ENCODE data around the gene C16orf74. TPM values are rescaled to one million over a fixed set of nuclear protein-coding genes. Genes with fewer than 3 reads are reported as not detected.

C16orf74 gene
- total and polyA plus RNA-seq, 2 of the 8 experiments (the other 6 are each of a cell fraction or from before 2014, with no cell fraction given), result 7.3 to 9.3 TPM

DNA sequence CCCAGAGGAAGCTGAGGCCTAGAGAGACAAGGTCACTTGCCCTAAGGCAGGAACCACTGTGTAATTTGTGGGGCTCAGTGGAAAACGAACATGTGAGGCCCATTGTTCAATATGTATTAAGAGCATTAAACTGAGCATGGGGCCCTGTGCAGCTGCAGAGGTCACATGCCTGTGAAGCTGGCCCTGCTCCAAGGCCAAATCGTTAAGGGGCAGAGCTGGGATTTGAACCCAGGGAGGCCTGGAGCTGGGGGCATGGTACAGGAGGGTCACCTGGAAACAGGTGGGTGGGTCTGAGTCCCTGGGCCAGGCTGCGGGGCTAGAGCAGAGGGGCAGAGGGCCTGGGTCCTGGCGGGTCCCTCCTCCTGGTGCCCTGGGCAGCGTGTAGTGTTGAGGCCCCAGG lies 19.7 kb downstream of the C16orf74 start:
- H2BK20ac ChIP-seq (ENCODE audit: low read length), result no peak overlapping the region
- no peak overlapping the region for H3K9ac ChIP-seq (replicated peaks in 1 of 4; ENCODE audit: extremely low read depth in 1 of 4, low read depth in 3 of 4, low read length in 3 of 4)
- H3K79me1 ChIP-seq (ENCODE audit: low read depth, low read length), result no peaks in the 10 kb centered on the region
- TF ChIP-seq CHD1 (IDR thresholded peaks at IDR 0.05; ENCODE audit: low read depth, low read length), result no peak
- no peak for TF ChIP-seq ZNF274 (IDR thresholded peaks at IDR 0.05; ENCODE audit: borderline replicate concordance, extremely low read depth, low read length)
- H4K20me1 ChIP-seq (replicated peaks in 1 of 2; ENCODE audit: control insufficient read depth in 1 of 2, insufficient read depth in 2 of 2, low read length in 2 of 2), result peaks cover under 1 to 8% of the 10 kb centered on the region in 2 experiments
- CTCF ChIA-PET (ENCODE audit: partially characterized antibody), result interaction anchor here (0.6 to 2.4 kb wide), 5 partner anchors 10 to 115 kb away, joined by 3 to 5 read pairs (median 4); no protein-coding TSS in a partner anchor
- H3K18ac ChIP-seq (ENCODE audit: extremely low read depth, low read length), result no peak overlapping the region
- WGBS, 2 experiments (ENCODE audit: extremely low coverage in 1 of 2, insufficient coverage in 1 of 2, insufficient read length in 1 of 2, insufficient replicate concordance in 2 of 2, low coverage in 1 of 2, low lambda C conversion rate in 2 of 2, missing lambda C conversion rate in 1 of 2), result 91% methylated on average over 5 of the region's 5 CpGs; no CpG with 5 or more reads in 1 of the 2 experiments
- no peaks in the 10 kb centered on the region for H3K36me3 ChIP-seq (ENCODE audit: control insufficient read depth in 2 of 4, insufficient read depth in 4 of 4, low read length in 3 of 4)
- no peak overlapping the region for H2BK120ac ChIP-seq (replicated peaks; ENCODE audit: low read depth, low read length)
- H4K91ac ChIP-seq (replicated peaks; ENCODE audit: insufficient read length, low read length), result no peak overlapping the region
- no peak overlapping the region for H3K56ac ChIP-seq (replicated peaks; ENCODE audit: insufficient read length, low read depth, low read length)
- no peak overlapping the region; the same call in 1 of the 2 replicates for H4K8ac ChIP-seq (ENCODE audit: extremely low read depth, insufficient read depth, low read length)
- H3K4ac ChIP-seq (replicated peaks; ENCODE audit: insufficient read length, low read depth, low read length), result no peak overlapping the region
- no peak overlapping the region for H2BK5ac ChIP-seq (ENCODE audit: low read depth, low read length)
- no peak overlapping the region for H2BK12ac ChIP-seq (ENCODE audit: low read depth, low read length)
- no peak overlapping the region for H3K4me3 ChIP-seq (ENCODE audit: extremely low read depth in 1 of 4, insufficient read depth in 2 of 4, low read depth in 3 of 4, low read length in 4 of 4)
- H3K4me2 ChIP-seq (ENCODE audit: insufficient read depth in 1 of 2, low read depth in 2 of 2, low read length in 2 of 2), result no peak overlapping the region
- no peak overlapping the region for H2BK15ac ChIP-seq (ENCODE audit: low read length)
- no peaks in the 10 kb centered on the region for H3K9me3 ChIP-seq (ENCODE audit: insufficient read depth in 2 of 2, low read depth in 1 of 2, low read length in 1 of 2)
- no peak overlapping the region for H3K23ac ChIP-seq (ENCODE audit: insufficient read length)
- H2AK5ac ChIP-seq (ENCODE audit: low read depth, low read length), result no peak overlapping the region; the same call in 1 of the 2 replicates
- no peak for FAIRE-seq
- no peaks in the 10 kb centered on the region; a peak in 2 of 7 replicates for H3K27me3 ChIP-seq (replicated peaks in 1 of 4; ENCODE audit: control insufficient read depth in 3 of 4, extremely low read depth in 1 of 4, insufficient read depth in 3 of 4, low read length in 3 of 4)
- H2AFZ ChIP-seq (ENCODE audit: low read length), result no peak overlapping the region
- peaks cover 3% of the 10 kb centered on the region; the same call in 1 of the 2 replicates for H3K23me2 ChIP-seq (ENCODE audit: low read depth, low read length)
- H3K79me2 ChIP-seq (ENCODE audit: control insufficient read depth in 1 of 2, insufficient read depth in 2 of 2, low read length in 2 of 2), result no peaks in the 10 kb centered on the region
- H3K27ac ChIP-seq (ENCODE audit: low read depth, low read length), result no peak overlapping the region
- no peak overlapping the region for H3K14ac ChIP-seq (ENCODE audit: insufficient read length)
- H4K5ac ChIP-seq (ENCODE audit: insufficient read length, low read depth, low read length), result no peak overlapping the region
- H3K4me1 ChIP-seq (replicated peaks in 1 of 4; ENCODE audit: control insufficient read depth in 3 of 4, insufficient read depth in 4 of 4, low read length in 3 of 4), result peaks cover 3 to 14% (median 11%) of the 10 kb centered on the region in 4 experiments
- POLR2A ChIA-PET (ENCODE audit: partially characterized antibody), result no interaction called here
- no peak for DNase-seq (ENCODE audit: low read depth in 1 of 2, low spot score in 2 of 2)
